Measurements from ENCODE around the gene SPEM1. TPM values are rescaled to one million over a fixed set of nuclear protein-coding genes. Genes with fewer than 3 reads are reported as not detected.

Gene SPEM1
- total and polyA plus RNA-seq, 2 donors (not counting 1 experiment from before 2014, with no cell fraction given) = not detected

DNA sequence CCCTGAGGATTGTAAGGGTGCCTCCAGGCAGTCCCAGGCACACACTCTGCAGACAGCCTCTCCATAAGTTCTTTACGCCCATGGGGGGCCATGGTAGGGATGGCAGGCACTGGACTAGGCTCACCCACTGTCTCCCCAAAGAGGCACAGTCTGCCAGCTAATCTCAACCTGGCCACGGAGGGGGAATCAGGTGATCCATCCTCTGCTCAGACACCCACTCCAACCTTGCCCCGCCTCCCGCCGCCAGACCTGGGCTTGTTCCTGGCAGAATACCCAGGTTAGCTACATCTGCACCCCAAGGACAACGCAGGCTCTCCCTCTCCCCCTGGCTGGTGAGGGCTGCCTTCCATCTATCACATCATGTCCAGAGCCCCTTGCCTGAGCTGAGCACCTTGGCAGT is 11.3 kb upstream of the SPEM1 start:
- 82% methylated on average over 6 of the region's 6 CpGs for WGBS (ENCODE audit: insufficient coverage)

DNA sequence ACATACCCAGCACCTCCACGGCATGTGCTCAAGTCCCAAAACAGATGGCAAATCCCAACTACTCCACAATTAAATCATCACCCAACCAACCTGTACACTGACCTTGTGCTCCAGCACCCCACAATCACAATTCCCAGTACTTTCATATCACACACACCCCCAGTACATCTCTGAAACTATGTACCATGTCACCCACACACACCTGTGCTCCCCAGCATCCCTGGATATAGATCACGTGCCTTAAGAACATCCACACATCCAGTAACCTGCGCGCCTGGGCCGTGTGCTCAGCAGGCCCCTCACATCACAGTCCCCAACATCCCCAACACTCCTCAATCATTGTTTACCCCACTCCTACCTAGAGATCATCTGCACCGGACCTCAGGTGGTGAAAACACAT is 10.4 kb upstream of the SPEM1 start:
- ATAC-seq (ENCODE audit: low read depth) (no peak), DNase-seq (no peak)
- no peak overlapping the region for H3K27ac Mint-ChIP-seq
- peaks cover 32% of the 10 kb centered on the region for H3K27me3 Mint-ChIP-seq
- TF ChIP-seq EZH2 (IDR thresholded peaks at IDR 0.05; ENCODE audit: borderline replicate concordance, insufficient read depth, low read depth, low read length, poor library complexity, severe bottlenecking) = no peak
- TF ChIP-seq, protein P1, sequence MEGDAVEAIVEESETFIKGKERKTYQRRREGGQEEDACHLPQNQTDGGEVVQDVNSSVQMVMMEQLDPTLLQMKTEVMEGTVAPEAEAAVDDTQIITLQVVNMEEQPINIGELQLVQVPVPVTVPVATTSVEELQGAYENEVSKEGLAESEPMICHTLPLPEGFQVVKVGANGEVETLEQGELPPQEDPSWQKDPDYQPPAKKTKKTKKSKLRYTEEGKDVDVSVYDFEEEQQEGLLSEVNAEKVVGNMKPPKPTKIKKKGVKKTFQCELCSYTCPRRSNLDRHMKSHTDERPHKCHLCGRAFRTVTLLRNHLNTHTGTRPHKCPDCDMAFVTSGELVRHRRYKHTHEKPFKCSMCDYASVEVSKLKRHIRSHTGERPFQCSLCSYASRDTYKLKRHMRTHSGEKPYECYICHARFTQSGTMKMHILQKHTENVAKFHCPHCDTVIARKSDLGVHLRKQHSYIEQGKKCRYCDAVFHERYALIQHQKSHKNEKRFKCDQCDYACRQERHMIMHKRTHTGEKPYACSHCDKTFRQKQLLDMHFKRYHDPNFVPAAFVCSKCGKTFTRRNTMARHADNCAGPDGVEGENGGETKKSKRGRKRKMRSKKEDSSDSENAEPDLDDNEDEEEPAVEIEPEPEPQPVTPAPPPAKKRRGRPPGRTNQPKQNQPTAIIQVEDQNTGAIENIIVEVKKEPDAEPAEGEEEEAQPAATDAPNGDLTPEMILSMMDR (IDR thresholded peaks at IDR 0.05) = no peak
- intact Hi-C loops (cut with micrococcal nuclease) = no loop called here
- no peaks in the 10 kb centered on the region for H3K36me3 ChIP-seq (replicated peaks in 1 of 2; ENCODE audit: control extremely low read depth in 1 of 2, control insufficient read depth in 1 of 2, extremely low read depth in 1 of 2, insufficient read depth in 2 of 2, low read length in 1 of 2)
- no peak overlapping the region for H3K4me3 ChIP-seq (ENCODE audit: control extremely low read depth in 1 of 5, extremely low read depth in 1 of 5, insufficient read depth in 1 of 5, low read depth in 2 of 5, low read length in 4 of 5)
- ChIA-PET CTCF (no interaction called here), POLR2A (no interaction called here)
- no peaks in the 10 kb centered on the region for H3K9me3 Mint-ChIP-seq (ENCODE audit: insufficient read depth)
- no peak overlapping the region for H2AFZ ChIP-seq (ENCODE audit: insufficient read depth, low read depth, low read length, poor library complexity, severe bottlenecking)
- H3K27me3 ChIP-seq (replicated peaks in 1 of 4; ENCODE audit: control extremely low read depth in 1 of 4, control insufficient read depth in 3 of 4, insufficient read depth in 4 of 4, low read length in 3 of 4) = peaks cover 0 to 33% (median 4%) of the 10 kb centered on the region in 4 experiments
- H3K9me3 ChIP-seq (ENCODE audit: control extremely low read depth in 1 of 3, control insufficient read depth in 2 of 3, insufficient read depth in 1 of 3, low read length in 2 of 3) = peaks cover 0 to 4% (median 0%) of the 10 kb centered on the region in 3 donors
- H3K4me1 ChIP-seq (ENCODE audit: control insufficient read depth in 2 of 2, insufficient read depth in 2 of 2, low read length in 2 of 2) = peaks cover 7 to 13% of the 10 kb centered on the region in 2 donors
- 94% methylated on average over 6 of the region's 6 CpGs for WGBS (ENCODE audit: insufficient coverage)
- H3K4me1 Mint-ChIP-seq = peaks cover 6% of the 10 kb centered on the region
- no peak overlapping the region for H3K9ac ChIP-seq (ENCODE audit: low read length)
- H3K79me2 ChIP-seq (ENCODE audit: control insufficient read depth, insufficient read depth, low read length) = no peaks in the 10 kb centered on the region
- no peak overlapping the region for H3K4me2 ChIP-seq (replicated peaks; ENCODE audit: low read depth, low read length, poor library complexity, severe bottlenecking)
- no peak overlapping the region for H3K4me3 Mint-ChIP-seq
- no peaks in the 10 kb centered on the region for H4K20me1 ChIP-seq (ENCODE audit: control insufficient read depth, insufficient read depth, low read length, poor library complexity, severe bottlenecking)
- H3K27ac ChIP-seq (ENCODE audit: low read length in 2 of 2) = no peak overlapping the region

More for the DNA sequence above, 11.3 kb upstream of the SPEM1 start:
- TF ChIP-seq, protein P1 (IDR thresholded peaks at IDR 0.05) = no peak
- no peak for TF ChIP-seq EZH2 (IDR thresholded peaks at IDR 0.05; ENCODE audit: borderline replicate concordance, insufficient read depth, low read depth, low read length, poor library complexity, severe bottlenecking)
- Histone ChIP-seq H3K36me3 (replicated peaks in 1 of 2; ENCODE audit: control extremely low read depth in 1 of 2, control insufficient read depth in 1 of 2, extremely low read depth in 1 of 2, insufficient read depth in 2 of 2, low read length in 1 of 2) (no peaks in the 10 kb centered on the region), H3K27me3 (replicated peaks in 1 of 4; ENCODE audit: control extremely low read depth in 1 of 4, control insufficient read depth in 3 of 4, insufficient read depth in 4 of 4, low read length in 3 of 4) (peaks cover 0 to 33% (median 4%) of the 10 kb centered on the region in 4 experiments), H4K20me1 (ENCODE audit: control insufficient read depth, insufficient read depth, low read length, poor library complexity, severe bottlenecking) (no peaks in the 10 kb centered on the region), H3K9me3 (ENCODE audit: control extremely low read depth in 1 of 3, control insufficient read depth in 2 of 3, insufficient read depth in 1 of 3, low read length in 2 of 3) (peaks cover 0 to 4% (median 0%) of the 10 kb centered on the region in 3 donors), H3K4me3 (ENCODE audit: control extremely low read depth in 1 of 5, extremely low read depth in 1 of 5, insufficient read depth in 1 of 5, low read depth in 2 of 5, low read length in 4 of 5) (no peak overlapping the region), H3K9ac (ENCODE audit: low read length) (no peak overlapping the region), H3K4me1 (ENCODE audit: control insufficient read depth in 2 of 2, insufficient read depth in 2 of 2, low read length in 2 of 2) (peaks cover 7 to 13% of the 10 kb centered on the region in 2 donors), H2AFZ (ENCODE audit: insufficient read depth, low read depth, low read length, poor library complexity, severe bottlenecking) (no peak overlapping the region), H3K79me2 (ENCODE audit: control insufficient read depth, insufficient read depth, low read length) (no peaks in the 10 kb centered on the region), H3K4me2 (replicated peaks; ENCODE audit: low read depth, low read length, poor library complexity, severe bottlenecking) (peak overlapping the region; percentile 65), H3K27ac (ENCODE audit: low read length in 2 of 2) (no peak overlapping the region)
- ChIA-PET CTCF (no interaction called here), POLR2A (interaction anchor here (0.5 kb wide), 1 partner anchor 106 kb away, joined by 3 read pairs; no protein-coding TSS in a partner anchor)
- peaks cover 12% of the 10 kb centered on the region for H3K4me1 Mint-ChIP-seq
- H3K9me3 Mint-ChIP-seq (ENCODE audit: insufficient read depth) = no peaks in the 10 kb centered on the region
- DNase-seq = no peak
- intact Hi-C loops (cut with micrococcal nuclease) = no loop called here
- H3K27ac Mint-ChIP-seq = no peak overlapping the region
- no peak overlapping the region for H3K4me3 Mint-ChIP-seq
- ATAC-seq (ENCODE audit: low read depth) = no peak
- H3K27me3 Mint-ChIP-seq = peaks cover 32% of the 10 kb centered on the region

All from B cell (primary cell).